ENCODE data around the gene HYI. TPM values are rescaled to one million over a fixed set of nuclear protein-coding genes. Genes with fewer than 3 reads are reported as not detected.

Gene HYI
- total RNA-seq, 1 donor from 2014 or later, result 27.3 TPM

- no peak for FAIRE-seq
- no peak for DNase-seq (ENCODE audit: low spot score in 2 of 2)
Observed at GRCh38 chr1:43445606-43446387, 7.9 kb downstream of the HYI start.

- FAIRE-seq (no peak), DNase-seq (ENCODE audit: low spot score in 2 of 2) (no peak)
Observed at GRCh38 chr1:43444836-43445235, 8.9 kb downstream of the HYI start.

GRCh38 chr1:43444151-43444828 is 9.4 kb downstream of the HYI start:
- DNase-seq (ENCODE audit: low spot score in 2 of 2) (no peak), FAIRE-seq (no peak)

GRCh38 chr1:43443197-43443946 is 10.4 kb downstream of the HYI start:
- FAIRE-seq (no peak), DNase-seq (ENCODE audit: low spot score in 2 of 2) (no peak)

- FAIRE-seq (no peak), DNase-seq (ENCODE audit: low spot score in 2 of 2) (no peak)
Observed at GRCh38 chr1:43442756-43443155, 11.0 kb downstream of the HYI start.

GRCh38 chr1:43441894-43442637 is 11.7 kb downstream of the HYI start:
- DNase-seq (ENCODE audit: low spot score in 2 of 2), result no peak
- FAIRE-seq, result no peak

GRCh38 chr1:43441166-43441893 is 12.4 kb downstream of the HYI start:
- FAIRE-seq (no peak), DNase-seq (ENCODE audit: low spot score in 2 of 2) (no peak)

GRCh38 chr1:43440358-43440757 is 13.4 kb downstream of the HYI start:
- DNase-seq (ENCODE audit: low spot score in 2 of 2), result no peak
- FAIRE-seq, result no peak

- no peak for FAIRE-seq
- DNase-seq (ENCODE audit: low spot score in 2 of 2), result no peak
Observed at GRCh38 chr1:43439781-43440180, 13.9 kb downstream of the HYI start.

- no peak for FAIRE-seq
- DNase-seq (ENCODE audit: low spot score in 2 of 2), result no peak
Observed at GRCh38 chr1:43438953-43439581, 14.7 kb downstream of the HYI start.

- FAIRE-seq, result no peak
- DNase-seq (ENCODE audit: low spot score in 2 of 2), result no peak
Observed at GRCh38 chr1:43438576-43438952, 15.2 kb downstream of the HYI start.

- no peak for FAIRE-seq
- DNase-seq (ENCODE audit: low spot score in 2 of 2), result no peak
Observed at GRCh38 chr1:43438006-43438405, 15.7 kb downstream of the HYI start.

GRCh38 chr1:43437031-43437973 is 16.4 kb downstream of the HYI start:
- DNase-seq (ENCODE audit: low spot score in 2 of 2) (no peak), FAIRE-seq (no peak)

- DNase-seq (ENCODE audit: low spot score in 2 of 2) (no peak), FAIRE-seq (no peak)
Observed at GRCh38 chr1:43436371-43436770, 17.4 kb downstream of the HYI start.

GRCh38 chr1:43435146-43436145 is 18.3 kb downstream of the HYI start:
- DNase-seq (ENCODE audit: low spot score in 2 of 2) (peak in 1 of 2 donors; percentile 58), FAIRE-seq (no peak)

GRCh38 chr1:43434256-43434655 is 19.5 kb downstream of the HYI start:
- DNase-seq (ENCODE audit: low spot score in 2 of 2), result no peak

GRCh38 chr1:43432907-43433306 is 20.8 kb downstream of the HYI start:
- DNase-seq (ENCODE audit: low spot score in 2 of 2), result no peak
- no peak for FAIRE-seq

More at GRCh38 chr1:43434256-43434655, 19.5 kb downstream of the HYI start:
- FAIRE-seq, result no peak
